ENCODE data around the gene ST8SIA5. TPM values are rescaled to one million over a fixed set of nuclear protein-coding genes. Genes with fewer than 3 reads are reported as not detected.

ST8SIA5 gene
- total and polyA plus RNA-seq, 2 of the 4 experiments (the other 2 are of a cell fraction) = 0.03 TPM; not detected in 1

DNA sequence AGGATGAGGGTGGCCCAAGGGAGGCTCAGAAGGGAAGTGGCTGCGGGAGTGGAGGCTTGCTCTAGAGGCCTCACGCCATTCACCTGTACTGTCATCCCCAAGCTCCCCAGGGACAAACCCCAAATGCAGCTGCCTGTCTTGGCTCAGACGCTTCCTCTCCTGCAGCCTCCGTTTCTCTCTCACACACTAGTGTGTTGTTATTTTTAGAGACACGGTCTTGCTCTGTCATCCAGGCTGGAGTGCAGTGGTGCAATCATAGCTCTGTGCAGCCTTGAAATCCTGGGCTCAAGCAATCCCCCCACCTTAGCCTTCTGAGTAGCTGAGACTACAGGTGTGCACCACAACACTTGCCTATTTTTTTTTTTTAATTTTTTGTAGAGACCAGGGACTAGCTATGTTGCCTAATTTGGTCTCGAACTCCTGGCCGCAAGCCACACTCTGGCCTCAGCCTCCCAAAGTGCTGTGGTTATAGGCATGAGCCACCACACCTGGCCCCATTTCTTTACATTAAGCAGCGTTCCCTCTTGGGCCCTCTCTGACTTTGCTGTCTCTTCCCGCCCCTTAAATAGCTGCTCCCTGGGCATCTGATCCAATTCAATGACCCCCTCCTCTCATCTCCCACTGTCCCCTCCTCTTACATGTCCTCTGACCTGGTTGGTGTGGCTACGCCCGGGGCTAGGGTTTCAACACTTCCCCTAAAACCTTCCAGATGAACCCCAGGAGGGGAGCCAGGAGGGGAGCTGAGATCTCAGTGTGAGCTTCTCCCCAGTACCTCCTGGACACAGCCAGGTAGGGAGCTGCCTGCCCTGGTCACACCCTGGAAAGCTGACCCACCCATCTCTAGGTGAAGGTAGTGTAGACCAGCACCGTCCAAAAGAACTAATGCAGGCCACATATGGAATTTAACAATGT, 75.8 kb downstream of the ST8SIA5 start (continued):
- TF ChIP-seq BHLHE40 (IDR thresholded peaks at IDR 0.05; ENCODE audit: low read depth, low read length) = no peak

DNA sequence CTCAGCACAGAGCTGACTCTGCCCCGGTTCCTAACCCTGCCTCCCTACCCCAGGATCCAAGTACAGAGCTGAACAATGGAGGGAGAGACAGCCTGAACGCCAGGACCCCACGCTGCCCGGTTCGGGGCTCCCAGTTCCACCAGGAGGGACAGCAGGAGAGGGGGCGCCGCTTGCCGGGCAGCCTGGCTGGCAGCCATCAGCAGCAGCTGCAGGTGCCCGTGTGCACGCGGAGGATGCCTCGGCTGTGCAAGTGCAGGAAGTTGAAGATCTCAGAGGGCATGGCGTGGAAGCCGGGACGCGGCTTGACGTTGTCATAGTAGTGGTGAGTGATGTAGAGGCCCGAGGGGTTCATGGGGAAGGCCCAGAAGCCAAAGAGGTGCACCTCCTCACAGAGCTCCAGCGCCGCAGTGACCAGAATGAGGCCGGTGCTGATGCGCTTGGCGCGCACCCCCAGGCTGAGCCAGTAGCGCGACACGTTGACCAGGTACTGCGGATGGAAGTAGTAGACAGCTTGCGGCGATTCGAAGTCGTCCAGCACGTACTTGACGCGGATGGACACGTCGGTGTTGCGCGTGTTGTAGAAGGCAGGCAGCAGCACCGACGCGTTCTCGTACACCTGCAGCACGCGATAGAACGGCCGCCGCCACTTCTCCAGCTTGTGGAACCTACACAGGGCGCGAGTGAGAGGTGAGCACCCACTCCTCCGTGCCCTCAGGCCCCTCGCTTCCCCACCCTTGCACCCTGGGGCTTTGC, 76.8 kb downstream of the ST8SIA5 start:
- no peaks in the 10 kb centered on the region for H3K4me1 ChIP-seq (ENCODE audit: control insufficient read depth, insufficient read depth, low read length)
- H3K4me3 ChIP-seq (ENCODE audit: insufficient read depth, low read depth, low read length) = no peak overlapping the region
- dilution Hi-C loops (cut with HindIII; ENCODE audit: low sequenced_read_pairs, unreplicated experiment) = no loop called here
- ATAC-seq (ENCODE audit: low read depth) = no peak
- H2BK15ac ChIP-seq (ENCODE audit: low read depth, low read length) = no peak overlapping the region
- CTCF ChIA-PET = no interaction called here
- in situ Hi-C loops (cut with MboI; ENCODE audit: low sequenced_read_pairs) = no loop called here
- no peak overlapping the region for H3K9ac ChIP-seq (ENCODE audit: low read depth, low read length)
- H2AFZ ChIP-seq (replicated peaks; ENCODE audit: low read length, poor library complexity) = no peak overlapping the region
- H4K5ac ChIP-seq (ENCODE audit: low read depth, low read length) = no peak overlapping the region
- H4K91ac ChIP-seq (ENCODE audit: insufficient read depth, low read depth, low read length) = no peak overlapping the region
- H3K23ac ChIP-seq (ENCODE audit: low read depth, low read length) = no peak overlapping the region
- H2BK20ac ChIP-seq (ENCODE audit: low read depth, low read length) = no peak overlapping the region
- H4K8ac ChIP-seq (ENCODE audit: low read depth in 2 of 2, low read length in 2 of 2) = no peak overlapping the region
- no peaks in the 10 kb centered on the region; the same call in 1 of the 2 replicates for H3K27me3 ChIP-seq (ENCODE audit: control insufficient read depth, insufficient read depth, low read length)
- H3K18ac ChIP-seq (ENCODE audit: low read depth, low read length) = no peak overlapping the region
- no peak overlapping the region for H3K56ac ChIP-seq (ENCODE audit: extremely low read depth, insufficient read depth, low read length)
- no peaks in the 10 kb centered on the region for H3K36me3 ChIP-seq (ENCODE audit: control insufficient read depth, insufficient read depth, low read length)
- no peak overlapping the region for H2BK120ac ChIP-seq (ENCODE audit: low read depth, low read length)
- no peak overlapping the region for H3K27ac ChIP-seq (ENCODE audit: insufficient read depth, low read length)
- DNase-seq = no peak
- H3K4ac ChIP-seq (ENCODE audit: low read depth, low read length) = no peak overlapping the region
- no peak overlapping the region for H3K4me2 ChIP-seq (ENCODE audit: low read depth, low read length)
- no peaks in the 10 kb centered on the region for H3K79me1 ChIP-seq (ENCODE audit: low read depth in 1 of 2, low read length in 2 of 2)
- no TSS peak for BruUV-seq (replicated peaks)
- H3K9me1 ChIP-seq (ENCODE audit: insufficient read depth, low read length) = no peaks in the 10 kb centered on the region; the same call in 1 of the 2 replicates
- POLR2A ChIA-PET (ENCODE audit: unreplicated experiment) = no interaction called here
- H3K14ac ChIP-seq (replicated peaks; ENCODE audit: low read depth, low read length) = no peak overlapping the region
- H2AK9ac ChIP-seq (replicated peaks; ENCODE audit: low read depth, low read length, poor library complexity) = no peak overlapping the region
- no peak overlapping the region for H2AK5ac ChIP-seq (ENCODE audit: low read depth, low read length)
- H2BK5ac ChIP-seq (ENCODE audit: low read depth, low read length, poor library complexity, severe bottlenecking) = no peak overlapping the region
- H4K20me1 ChIP-seq (ENCODE audit: insufficient read depth, low read length) = no peaks in the 10 kb centered on the region
- intact Hi-C loops (cut with micrococcal nuclease) = no loop called here
- H3K9me3 ChIP-seq (ENCODE audit: control insufficient read depth, insufficient read depth, low read length) = no peaks in the 10 kb centered on the region
- WGBS, 2 experiments (ENCODE audit: extremely low coverage in 2 of 2, insufficient read length in 1 of 2) = 89% methylated on average over 33 of the region's 52 CpGs; no CpG with 5 or more reads in 1 of the 2 experiments
- TF ChIP-seq NFE2L2 (IDR thresholded peaks at IDR 0.05; ENCODE audit: low read depth, low read length) (no peak), SMC3 (IDR thresholded peaks at IDR 0.05; ENCODE audit: low read depth, low read length) (no peak), RFX5 (IDR thresholded peaks at IDR 0.05; ENCODE audit: low read depth, low read length) (no peak), RAD21 (IDR thresholded peaks at IDR 0.05; ENCODE audit: low read length) (no peak), CHD1 (IDR thresholded peaks at IDR 0.05; ENCODE audit: low read depth, low read length) (no peak), CEBPB (IDR thresholded peaks at IDR 0.05; ENCODE audit: low read depth, low read length) (no peak), MAZ (IDR thresholded peaks at IDR 0.05; ENCODE audit: borderline replicate concordance, low read depth, low read length) (no peak), MAFK (IDR thresholded peaks at IDR 0.05; ENCODE audit: low read depth, low read length) (no peak), MXI1 (IDR thresholded peaks at IDR 0.05; ENCODE audit: borderline replicate concordance, low read depth, low read length) (no peak), FOS (IDR thresholded peaks at IDR 0.05; ENCODE audit: low read depth, low read length) (no peak), RCOR1 (IDR thresholded peaks at IDR 0.05; ENCODE audit: insufficient replicate concordance, low read length) (no peak)
- TF ChIP-seq, protein P1, sequence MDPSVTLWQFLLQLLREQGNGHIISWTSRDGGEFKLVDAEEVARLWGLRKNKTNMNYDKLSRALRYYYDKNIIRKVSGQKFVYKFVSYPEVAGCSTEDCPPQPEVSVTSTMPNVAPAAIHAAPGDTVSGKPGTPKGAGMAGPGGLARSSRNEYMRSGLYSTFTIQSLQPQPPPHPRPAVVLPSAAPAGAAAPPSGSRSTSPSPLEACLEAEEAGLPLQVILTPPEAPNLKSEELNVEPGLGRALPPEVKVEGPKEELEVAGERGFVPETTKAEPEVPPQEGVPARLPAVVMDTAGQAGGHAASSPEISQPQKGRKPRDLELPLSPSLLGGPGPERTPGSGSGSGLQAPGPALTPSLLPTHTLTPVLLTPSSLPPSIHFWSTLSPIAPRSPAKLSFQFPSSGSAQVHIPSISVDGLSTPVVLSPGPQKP (IDR thresholded peaks at IDR 0.05; ENCODE audit: borderline replicate concordance, low read depth, low read length) = no peak
- TF ChIP-seq, protein P2, sequence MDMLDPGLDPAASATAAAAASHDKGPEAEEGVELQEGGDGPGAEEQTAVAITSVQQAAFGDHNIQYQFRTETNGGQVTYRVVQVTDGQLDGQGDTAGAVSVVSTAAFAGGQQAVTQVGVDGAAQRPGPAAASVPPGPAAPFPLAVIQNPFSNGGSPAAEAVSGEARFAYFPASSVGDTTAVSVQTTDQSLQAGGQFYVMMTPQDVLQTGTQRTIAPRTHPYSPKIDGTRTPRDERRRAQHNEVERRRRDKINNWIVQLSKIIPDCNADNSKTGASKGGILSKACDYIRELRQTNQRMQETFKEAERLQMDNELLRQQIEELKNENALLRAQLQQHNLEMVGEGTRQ (IDR thresholded peaks at IDR 0.05; ENCODE audit: low read depth, low read length) = no peak
